ENCODE data around the gene ZNF362. TPM values are rescaled to one million over a fixed set of nuclear protein-coding genes. Genes with fewer than 3 reads are reported as not detected.

ZNF362 gene
- total and polyA plus RNA-seq, 4 donors = 2.3 to 6.3 (median 5.4) TPM

DNA sequence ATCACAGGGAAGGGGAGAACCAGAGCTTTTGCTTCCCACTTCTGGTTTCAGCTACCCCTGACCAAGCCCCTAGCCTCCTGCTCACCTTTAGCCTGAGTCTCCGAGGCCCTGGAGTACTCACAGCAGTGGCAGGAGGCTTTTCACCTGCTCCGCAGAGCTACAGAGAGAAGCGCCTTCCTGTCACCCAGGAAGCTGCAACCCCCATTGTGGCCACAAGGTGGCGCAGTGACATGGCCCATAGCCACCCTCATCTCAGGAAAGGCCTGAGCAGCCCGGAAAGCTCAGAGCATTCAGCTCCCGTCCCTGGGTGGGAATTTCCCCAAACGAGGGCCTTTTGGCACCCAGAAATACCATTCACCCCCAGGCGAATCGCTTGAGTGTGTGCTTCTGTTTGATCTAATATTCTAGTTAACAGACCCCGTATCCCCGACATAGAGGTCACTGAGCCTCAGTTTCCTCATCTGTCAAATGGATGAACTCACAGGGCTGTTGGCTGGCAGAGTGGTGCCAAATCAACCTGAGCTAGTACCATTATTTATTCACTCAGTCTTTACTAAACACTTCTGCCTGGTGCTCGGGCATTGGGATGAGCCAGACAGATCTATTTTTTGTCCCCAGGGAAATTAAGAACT, 39.3 kb downstream of the ZNF362 start:
- Histone ChIP-seq H3K27ac (ENCODE audit: low read depth in 1 of 2, low read length in 2 of 2) (peak overlapping the region; percentile 60 to 72), H3K4me1 (ENCODE audit: control insufficient read depth in 4 of 4, insufficient read depth in 4 of 4, low read length in 3 of 4) (peaks cover 6 to 24% (median 18%) of the 10 kb centered on the region in 4 donors), H3K9ac (ENCODE audit: low read depth in 1 of 2, low read length in 2 of 2) (peak overlapping the region in 1 of 2 donors; percentile 33), H3K36me3 (ENCODE audit: control insufficient read depth in 4 of 4, insufficient read depth in 3 of 4, low read depth in 1 of 4, low read length in 3 of 4) (peaks cover 0 to 9% (median 5%) of the 10 kb centered on the region in 4 donors), H3K9me3 (ENCODE audit: control insufficient read depth in 4 of 4, low read length in 3 of 4) (no peaks in the 10 kb centered on the region), H3K27me3 (ENCODE audit: control insufficient read depth in 4 of 4, insufficient read depth in 4 of 4, low read length in 3 of 4) (no peaks in the 10 kb centered on the region), H3K4me3 (ENCODE audit: low read depth in 1 of 3, low read length in 3 of 3) (no peak overlapping the region)
- 31% methylated on average over 12 of the region's 12 CpGs for WGBS
- peak; percentile 89 for DNase-seq (ENCODE audit: low spot score)
- TF ChIP-seq NR2F2 (IDR thresholded peaks at IDR 0.05) (no peak), EGR1 (IDR thresholded peaks at IDR 0.05; ENCODE audit: low read depth in 2 of 2) (no peak), FOXA2 (IDR thresholded peaks at IDR 0.05) (no peak), JUND (IDR thresholded peaks at IDR 0.05) (peak in 1 of 2 donors; percentile 16), YY1 (IDR thresholded peaks at IDR 0.05) (peak; percentile 24), RXRA (IDR thresholded peaks at IDR 0.05) (no peak), RAD21 (IDR thresholded peaks at IDR 0.05) (peak; percentile 93 to 96), HNF4G (IDR thresholded peaks at IDR 0.05) (no peak), SP1 (IDR thresholded peaks at IDR 0.05) (no peak), TAF1 (conservative IDR thresholded peaks at IDR 0.05) (no peak), FOXA1 (IDR thresholded peaks at IDR 0.05) (no peak)
- TF ChIP-seq, protein P1, sequence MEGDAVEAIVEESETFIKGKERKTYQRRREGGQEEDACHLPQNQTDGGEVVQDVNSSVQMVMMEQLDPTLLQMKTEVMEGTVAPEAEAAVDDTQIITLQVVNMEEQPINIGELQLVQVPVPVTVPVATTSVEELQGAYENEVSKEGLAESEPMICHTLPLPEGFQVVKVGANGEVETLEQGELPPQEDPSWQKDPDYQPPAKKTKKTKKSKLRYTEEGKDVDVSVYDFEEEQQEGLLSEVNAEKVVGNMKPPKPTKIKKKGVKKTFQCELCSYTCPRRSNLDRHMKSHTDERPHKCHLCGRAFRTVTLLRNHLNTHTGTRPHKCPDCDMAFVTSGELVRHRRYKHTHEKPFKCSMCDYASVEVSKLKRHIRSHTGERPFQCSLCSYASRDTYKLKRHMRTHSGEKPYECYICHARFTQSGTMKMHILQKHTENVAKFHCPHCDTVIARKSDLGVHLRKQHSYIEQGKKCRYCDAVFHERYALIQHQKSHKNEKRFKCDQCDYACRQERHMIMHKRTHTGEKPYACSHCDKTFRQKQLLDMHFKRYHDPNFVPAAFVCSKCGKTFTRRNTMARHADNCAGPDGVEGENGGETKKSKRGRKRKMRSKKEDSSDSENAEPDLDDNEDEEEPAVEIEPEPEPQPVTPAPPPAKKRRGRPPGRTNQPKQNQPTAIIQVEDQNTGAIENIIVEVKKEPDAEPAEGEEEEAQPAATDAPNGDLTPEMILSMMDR (IDR thresholded peaks at IDR 0.05; ENCODE audit: low read depth, low read length, missing input control) = peak; percentile 98
- TF ChIP-seq, protein P2, sequence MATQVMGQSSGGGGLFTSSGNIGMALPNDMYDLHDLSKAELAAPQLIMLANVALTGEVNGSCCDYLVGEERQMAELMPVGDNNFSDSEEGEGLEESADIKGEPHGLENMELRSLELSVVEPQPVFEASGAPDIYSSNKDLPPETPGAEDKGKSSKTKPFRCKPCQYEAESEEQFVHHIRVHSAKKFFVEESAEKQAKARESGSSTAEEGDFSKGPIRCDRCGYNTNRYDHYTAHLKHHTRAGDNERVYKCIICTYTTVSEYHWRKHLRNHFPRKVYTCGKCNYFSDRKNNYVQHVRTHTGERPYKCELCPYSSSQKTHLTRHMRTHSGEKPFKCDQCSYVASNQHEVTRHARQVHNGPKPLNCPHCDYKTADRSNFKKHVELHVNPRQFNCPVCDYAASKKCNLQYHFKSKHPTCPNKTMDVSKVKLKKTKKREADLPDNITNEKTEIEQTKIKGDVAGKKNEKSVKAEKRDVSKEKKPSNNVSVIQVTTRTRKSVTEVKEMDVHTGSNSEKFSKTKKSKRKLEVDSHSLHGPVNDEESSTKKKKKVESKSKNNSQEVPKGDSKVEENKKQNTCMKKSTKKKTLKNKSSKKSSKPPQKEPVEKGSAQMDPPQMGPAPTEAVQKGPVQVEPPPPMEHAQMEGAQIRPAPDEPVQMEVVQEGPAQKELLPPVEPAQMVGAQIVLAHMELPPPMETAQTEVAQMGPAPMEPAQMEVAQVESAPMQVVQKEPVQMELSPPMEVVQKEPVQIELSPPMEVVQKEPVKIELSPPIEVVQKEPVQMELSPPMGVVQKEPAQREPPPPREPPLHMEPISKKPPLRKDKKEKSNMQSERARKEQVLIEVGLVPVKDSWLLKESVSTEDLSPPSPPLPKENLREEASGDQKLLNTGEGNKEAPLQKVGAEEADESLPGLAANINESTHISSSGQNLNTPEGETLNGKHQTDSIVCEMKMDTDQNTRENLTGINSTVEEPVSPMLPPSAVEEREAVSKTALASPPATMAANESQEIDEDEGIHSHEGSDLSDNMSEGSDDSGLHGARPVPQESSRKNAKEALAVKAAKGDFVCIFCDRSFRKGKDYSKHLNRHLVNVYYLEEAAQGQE (IDR thresholded peaks at IDR 0.05) = no peak
- TF ChIP-seq, protein P3, sequence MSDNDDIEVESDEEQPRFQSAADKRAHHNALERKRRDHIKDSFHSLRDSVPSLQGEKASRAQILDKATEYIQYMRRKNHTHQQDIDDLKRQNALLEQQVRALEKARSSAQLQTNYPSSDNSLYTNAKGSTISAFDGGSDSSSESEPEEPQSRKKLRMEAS (IDR thresholded peaks at IDR 0.05) = peak; percentile 2

DNA sequence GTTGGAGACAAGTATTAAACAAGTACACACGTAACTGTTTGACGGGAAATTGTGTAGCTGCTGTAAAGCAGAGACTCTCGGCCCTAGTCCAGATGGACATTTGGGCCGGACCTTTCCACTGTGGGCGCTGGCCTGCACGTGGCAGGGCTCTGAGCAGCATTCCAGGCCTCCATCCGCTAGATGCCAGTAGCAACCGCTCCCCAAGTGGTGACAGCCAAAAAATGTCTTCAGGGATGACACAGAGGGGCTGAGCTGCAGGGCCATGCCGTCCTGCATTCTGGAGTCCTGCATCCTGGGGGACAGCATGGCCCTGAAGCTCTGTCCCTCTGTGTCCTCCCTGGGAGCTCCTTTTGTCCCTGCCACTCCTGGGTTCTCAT, 39.8 kb downstream of the ZNF362 start:
- Histone ChIP-seq H3K27ac (ENCODE audit: low read depth in 1 of 2, low read length in 2 of 2) (peak overlapping the region; percentile 60 to 72), H3K36me3 (ENCODE audit: control insufficient read depth in 4 of 4, insufficient read depth in 3 of 4, low read depth in 1 of 4, low read length in 3 of 4) (peaks cover 0 to 9% (median 5%) of the 10 kb centered on the region in 4 donors), H3K4me1 (ENCODE audit: control insufficient read depth in 4 of 4, insufficient read depth in 4 of 4, low read length in 3 of 4) (peaks cover 6 to 29% (median 18%) of the 10 kb centered on the region in 4 donors), H3K4me3 (ENCODE audit: low read depth in 1 of 3, low read length in 3 of 3) (no peak overlapping the region), H3K9me3 (ENCODE audit: control insufficient read depth in 4 of 4, low read length in 3 of 4) (no peaks in the 10 kb centered on the region), H3K27me3 (ENCODE audit: control insufficient read depth in 4 of 4, insufficient read depth in 4 of 4, low read length in 3 of 4) (no peaks in the 10 kb centered on the region), H3K9ac (ENCODE audit: low read depth in 1 of 2, low read length in 2 of 2) (no peak overlapping the region)
- 39% methylated on average over 9 of the region's 9 CpGs for WGBS
- DNase-seq (ENCODE audit: low spot score) = no peak
- TF ChIP-seq RXRA (IDR thresholded peaks at IDR 0.05) (peak in 1 of 2 donors; percentile 39), YY1 (IDR thresholded peaks at IDR 0.05) (peak; percentile 1), FOXA1 (IDR thresholded peaks at IDR 0.05) (no peak), SP1 (IDR thresholded peaks at IDR 0.05) (peak; percentile 37), EGR1 (IDR thresholded peaks at IDR 0.05; ENCODE audit: low read depth in 2 of 2) (peak in 1 of 2 donors; percentile 27), HNF4A (conservative IDR thresholded peaks at IDR 0.05) (peak; percentile 55 to 74), JUND (IDR thresholded peaks at IDR 0.05) (peak in 1 of 2 donors; percentile 6), RAD21 (IDR thresholded peaks at IDR 0.05) (no peak), HNF4G (IDR thresholded peaks at IDR 0.05) (no peak), NR2F2 (IDR thresholded peaks at IDR 0.05) (no peak), TAF1 (conservative IDR thresholded peaks at IDR 0.05) (no peak), GABPA (IDR thresholded peaks at IDR 0.05 in 1 of 2, conservative IDR thresholded peaks at IDR 0.05 in 1 of 2) (no peak)
- TF ChIP-seq, protein P2 (IDR thresholded peaks at IDR 0.05) = no peak
- TF ChIP-seq, protein P3 (IDR thresholded peaks at IDR 0.05) = no peak
- TF ChIP-seq, protein P4, sequence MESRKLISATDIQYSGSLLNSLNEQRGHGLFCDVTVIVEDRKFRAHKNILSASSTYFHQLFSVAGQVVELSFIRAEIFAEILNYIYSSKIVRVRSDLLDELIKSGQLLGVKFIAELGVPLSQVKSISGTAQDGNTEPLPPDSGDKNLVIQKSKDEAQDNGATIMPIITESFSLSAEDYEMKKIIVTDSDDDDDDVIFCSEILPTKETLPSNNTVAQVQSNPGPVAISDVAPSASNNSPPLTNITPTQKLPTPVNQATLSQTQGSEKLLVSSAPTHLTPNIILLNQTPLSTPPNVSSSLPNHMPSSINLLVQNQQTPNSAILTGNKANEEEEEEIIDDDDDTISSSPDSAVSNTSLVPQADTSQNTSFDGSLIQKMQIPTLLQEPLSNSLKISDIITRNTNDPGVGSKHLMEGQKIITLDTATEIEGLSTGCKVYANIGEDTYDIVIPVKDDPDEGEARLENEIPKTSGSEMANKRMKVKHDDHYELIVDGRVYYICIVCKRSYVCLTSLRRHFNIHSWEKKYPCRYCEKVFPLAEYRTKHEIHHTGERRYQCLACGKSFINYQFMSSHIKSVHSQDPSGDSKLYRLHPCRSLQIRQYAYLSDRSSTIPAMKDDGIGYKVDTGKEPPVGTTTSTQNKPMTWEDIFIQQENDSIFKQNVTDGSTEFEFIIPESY (IDR thresholded peaks at IDR 0.05) = no peak
- TF ChIP-seq, protein P5, sequence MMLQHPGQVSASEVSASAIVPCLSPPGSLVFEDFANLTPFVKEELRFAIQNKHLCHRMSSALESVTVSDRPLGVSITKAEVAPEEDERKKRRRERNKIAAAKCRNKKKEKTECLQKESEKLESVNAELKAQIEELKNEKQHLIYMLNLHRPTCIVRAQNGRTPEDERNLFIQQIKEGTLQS (IDR thresholded peaks at IDR 0.05) = no peak

All from liver (tissue), 9 donors.